WTC11 (cell line): ENCODE data around the gene NELFCD. TPM values are rescaled to one million over a fixed set of nuclear protein-coding genes. Genes with fewer than 3 reads are reported as not detected.

Source experiments
- ATAC-seq: fragments of 200-7000 bp; cut with Tn5 transposase; 2 replicates; pipeline ENCODE4 v1.10.0; 2021; ENCODE audit warnings: mild to moderate bottlenecking, moderate library complexity
- CTCF ChIA-PET: fragments of 300-600 bp; sonication (Branson Sonifier 250); formaldehyde crosslinking; loops from one replicate; lab custom pipeline; 2021; ENCODE audit warnings: antibody characterized with exemption; lab: Charles Lee
- POLR2A ChIA-PET: fragments of 350-600 bp; sonication (Branson Sonifier 250); formaldehyde crosslinking; loops from one replicate; lab custom pipeline; 2021; ENCODE audit warnings: antibody characterized with exemption; lab: Charles Lee
- DNase-seq: peaks from one replicate; pipeline ENCODE4 v3.0.0; 2021; ENCODE audit warnings: low spot score
- H3K27ac Mint-ChIP-seq: 2 replicates; pipeline ENCODE4 v1.8.0; 2021; ENCODE audit warnings: mixed read lengths
- H3K27me3 Mint-ChIP-seq: 2 replicates; pipeline ENCODE4 v1.8.0; 2021; ENCODE audit warnings: low read depth, mild to moderate bottlenecking, moderate library complexity, mixed read lengths
- H3K36me3 Mint-ChIP-seq: 2 replicates; pipeline ENCODE4 v1.8.0; 2021; ENCODE audit warnings: mixed read lengths
- H3K4me1 Mint-ChIP-seq: 2 replicates; pipeline ENCODE4 v1.8.0; 2022; ENCODE audit warnings: mixed read lengths
- H3K4me3 Mint-ChIP-seq: 2 replicates; pipeline ENCODE4 v1.8.0; 2021; ENCODE audit warnings: mild to moderate bottlenecking, moderate library complexity, mixed read lengths
- H3K9me3 Mint-ChIP-seq: 2 replicates; pipeline ENCODE4 v1.8.0; 2021; ENCODE audit warnings: mixed read lengths
- FOXK1 ChIP-seq: sonication (generic); formaldehyde crosslinking; IDR thresholded peaks from 2 replicates; pipeline ENCODE4 v1.8.0; 2022; ENCODE audit warnings: mild to moderate bottlenecking, moderate library complexity, missing genetic modification reagents
- HMGA2 ChIP-seq: fragments of 250-450 bp; sonication (Bioruptor Pico); IDR thresholded peaks from 2 replicates; pipeline ENCODE4 v1.4.0; 2021; ENCODE audit warnings: mild to moderate bottlenecking, moderate library complexity
- MYBL2 ChIP-seq: sonication (generic); formaldehyde crosslinking; IDR thresholded peaks from 2 replicates; pipeline ENCODE4 v1.8.1; 2023; ENCODE audit warnings: mild to moderate bottlenecking, moderate library complexity, missing genetic modification reagents
- NR1H2 ChIP-seq: sonication (generic); formaldehyde crosslinking; IDR thresholded peaks from 2 replicates; pipeline ENCODE4 v1.9.0; 2021; ENCODE audit warnings: mild to moderate bottlenecking, moderate library complexity, missing genetic modification reagents
- PRRX2 ChIP-seq: fragments of 250-450 bp; sonication (Bioruptor Pico); IDR thresholded peaks from 2 replicates; pipeline ENCODE4 v1.8.0; 2021; ENCODE audit warnings: mild to moderate bottlenecking
- RELA ChIP-seq: sonication (generic); formaldehyde crosslinking; IDR thresholded peaks from 2 replicates; pipeline ENCODE4 v1.8.1; 2022; ENCODE audit warnings: missing genetic modification reagents, mild to moderate bottlenecking, borderline replicate concordance
- RORB ChIP-seq: fragments of 250-450 bp; sonication (Bioruptor Pico); IDR thresholded peaks from 2 replicates; pipeline ENCODE4 v1.9.0; 2021; ENCODE audit warnings: mild to moderate bottlenecking
- SMAD4 ChIP-seq: sonication (generic); formaldehyde crosslinking; IDR thresholded peaks from 2 replicates; pipeline ENCODE4 v1.8.0; 2022; ENCODE audit warnings: mild to moderate bottlenecking, missing genetic modification reagents
- TEAD4 ChIP-seq: sonication (generic); formaldehyde crosslinking; IDR thresholded peaks from 2 replicates; pipeline ENCODE4 v1.8.0; 2022; ENCODE audit warnings: mild to moderate bottlenecking, missing genetic modification reagents
- TP53 ChIP-seq: sonication (generic); formaldehyde crosslinking; IDR thresholded peaks from 2 replicates; pipeline ENCODE4 v1.8.1; 2023; ENCODE audit warnings: mild to moderate bottlenecking, missing genetic modification reagents
- ZNF138 ChIP-seq: sonication (generic); formaldehyde crosslinking; conservative IDR thresholded peaks from 2 replicates; pipeline ENCODE4 v1.8.1; 2022; ENCODE audit warnings: mild to moderate bottlenecking, moderate library complexity, missing genetic modification reagents
- ZNF416 ChIP-seq: fragments of 250-450 bp; sonication (Bioruptor Pico); IDR thresholded peaks from 2 replicates; pipeline ENCODE4 v1.9.0; 2021; ENCODE audit warnings: mild to moderate bottlenecking, inconsistent platforms
- total RNA-seq: library from RNA; stranded (reverse); gene quantifications from 3 replicates; pipeline ENCODE4 v1.2.3, GENCODE V29; 2021
- TF ChIP-seq, protein P1 (sequence below): fragments of 250-450 bp; sonication (Bioruptor Pico); IDR thresholded peaks from 2 replicates; pipeline ENCODE4 v1.9.0; 2021; ENCODE audit warnings: mild to moderate bottlenecking
- TF ChIP-seq, protein P2 (sequence below): sonication (generic); formaldehyde crosslinking; IDR thresholded peaks from 2 replicates; pipeline ENCODE4 v1.8.1; 2023; ENCODE audit warnings: mild to moderate bottlenecking, missing genetic modification reagents, borderline replicate concordance
- TF ChIP-seq, protein P3 (sequence below): sonication (generic); formaldehyde crosslinking; conservative IDR thresholded peaks from 2 replicates; pipeline ENCODE4 v1.8.1; 2023; ENCODE audit warnings: mild to moderate bottlenecking, low read depth, missing genetic modification reagents, moderate library complexity
- TF ChIP-seq, protein P4 (sequence below): sonication (generic); formaldehyde crosslinking; IDR thresholded peaks from 2 replicates; pipeline ENCODE4 v1.8.1; 2022; ENCODE audit warnings: missing genetic modification reagents, borderline replicate concordance
- TF ChIP-seq, protein P5 (sequence below): sonication (generic); formaldehyde crosslinking; IDR thresholded peaks from 2 replicates; pipeline ENCODE4 v1.8.1; 2022; ENCODE audit warnings: mild to moderate bottlenecking, missing genetic modification reagents, moderate library complexity, borderline replicate concordance

The NELFCD gene
- total RNA-seq, 1 experiment from 2014 or later: 66.9 TPM

DNA sequence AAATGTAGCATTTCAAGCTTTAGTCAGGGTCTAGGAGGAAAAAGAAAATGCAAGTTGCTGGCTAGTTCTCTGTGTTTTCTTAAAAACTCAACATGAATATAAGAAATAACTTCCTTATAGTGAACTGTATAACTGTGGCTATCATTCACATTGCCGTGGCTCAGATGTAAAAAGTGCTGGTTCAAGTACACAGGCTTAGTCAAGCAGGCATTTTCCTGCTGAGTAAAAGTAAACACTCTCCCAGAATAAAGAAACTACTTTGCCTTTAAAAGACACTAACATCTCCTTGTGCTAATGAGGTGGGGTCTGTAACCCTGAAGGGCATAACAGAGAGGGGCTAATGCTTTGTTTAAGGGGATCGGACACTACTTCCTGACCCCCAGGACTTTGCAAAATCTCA is 47.8 kb downstream of the NELFCD start:
- Mint-ChIP-seq H3K9me3 (no peaks in the 10 kb centered on the region), H3K4me1 (peaks cover 45% of the 10 kb centered on the region), H3K27ac (no peak overlapping the region), H3K27me3 (peaks cover 78% of the 10 kb centered on the region), H3K36me3 (peaks cover 66% of the 10 kb centered on the region), H3K4me3 (no peak overlapping the region)
- no peak for DNase-seq
- no peak for TF ChIP-seq ZNF416
- no peak for TF ChIP-seq RELA (CRISPR knock-in tag)
- TF ChIP-seq PRRX2 (CRISPR knock-in tag): no peak
- TF ChIP-seq, protein P1, sequence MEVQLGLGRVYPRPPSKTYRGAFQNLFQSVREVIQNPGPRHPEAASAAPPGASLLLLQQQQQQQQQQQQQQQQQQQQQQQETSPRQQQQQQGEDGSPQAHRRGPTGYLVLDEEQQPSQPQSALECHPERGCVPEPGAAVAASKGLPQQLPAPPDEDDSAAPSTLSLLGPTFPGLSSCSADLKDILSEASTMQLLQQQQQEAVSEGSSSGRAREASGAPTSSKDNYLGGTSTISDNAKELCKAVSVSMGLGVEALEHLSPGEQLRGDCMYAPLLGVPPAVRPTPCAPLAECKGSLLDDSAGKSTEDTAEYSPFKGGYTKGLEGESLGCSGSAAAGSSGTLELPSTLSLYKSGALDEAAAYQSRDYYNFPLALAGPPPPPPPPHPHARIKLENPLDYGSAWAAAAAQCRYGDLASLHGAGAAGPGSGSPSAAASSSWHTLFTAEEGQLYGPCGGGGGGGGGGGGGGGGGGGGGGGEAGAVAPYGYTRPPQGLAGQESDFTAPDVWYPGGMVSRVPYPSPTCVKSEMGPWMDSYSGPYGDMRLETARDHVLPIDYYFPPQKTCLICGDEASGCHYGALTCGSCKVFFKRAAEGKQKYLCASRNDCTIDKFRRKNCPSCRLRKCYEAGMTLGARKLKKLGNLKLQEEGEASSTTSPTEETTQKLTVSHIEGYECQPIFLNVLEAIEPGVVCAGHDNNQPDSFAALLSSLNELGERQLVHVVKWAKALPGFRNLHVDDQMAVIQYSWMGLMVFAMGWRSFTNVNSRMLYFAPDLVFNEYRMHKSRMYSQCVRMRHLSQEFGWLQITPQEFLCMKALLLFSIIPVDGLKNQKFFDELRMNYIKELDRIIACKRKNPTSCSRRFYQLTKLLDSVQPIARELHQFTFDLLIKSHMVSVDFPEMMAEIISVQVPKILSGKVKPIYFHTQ (CRISPR knock-in tag): no peak
- TF ChIP-seq, protein P2, sequence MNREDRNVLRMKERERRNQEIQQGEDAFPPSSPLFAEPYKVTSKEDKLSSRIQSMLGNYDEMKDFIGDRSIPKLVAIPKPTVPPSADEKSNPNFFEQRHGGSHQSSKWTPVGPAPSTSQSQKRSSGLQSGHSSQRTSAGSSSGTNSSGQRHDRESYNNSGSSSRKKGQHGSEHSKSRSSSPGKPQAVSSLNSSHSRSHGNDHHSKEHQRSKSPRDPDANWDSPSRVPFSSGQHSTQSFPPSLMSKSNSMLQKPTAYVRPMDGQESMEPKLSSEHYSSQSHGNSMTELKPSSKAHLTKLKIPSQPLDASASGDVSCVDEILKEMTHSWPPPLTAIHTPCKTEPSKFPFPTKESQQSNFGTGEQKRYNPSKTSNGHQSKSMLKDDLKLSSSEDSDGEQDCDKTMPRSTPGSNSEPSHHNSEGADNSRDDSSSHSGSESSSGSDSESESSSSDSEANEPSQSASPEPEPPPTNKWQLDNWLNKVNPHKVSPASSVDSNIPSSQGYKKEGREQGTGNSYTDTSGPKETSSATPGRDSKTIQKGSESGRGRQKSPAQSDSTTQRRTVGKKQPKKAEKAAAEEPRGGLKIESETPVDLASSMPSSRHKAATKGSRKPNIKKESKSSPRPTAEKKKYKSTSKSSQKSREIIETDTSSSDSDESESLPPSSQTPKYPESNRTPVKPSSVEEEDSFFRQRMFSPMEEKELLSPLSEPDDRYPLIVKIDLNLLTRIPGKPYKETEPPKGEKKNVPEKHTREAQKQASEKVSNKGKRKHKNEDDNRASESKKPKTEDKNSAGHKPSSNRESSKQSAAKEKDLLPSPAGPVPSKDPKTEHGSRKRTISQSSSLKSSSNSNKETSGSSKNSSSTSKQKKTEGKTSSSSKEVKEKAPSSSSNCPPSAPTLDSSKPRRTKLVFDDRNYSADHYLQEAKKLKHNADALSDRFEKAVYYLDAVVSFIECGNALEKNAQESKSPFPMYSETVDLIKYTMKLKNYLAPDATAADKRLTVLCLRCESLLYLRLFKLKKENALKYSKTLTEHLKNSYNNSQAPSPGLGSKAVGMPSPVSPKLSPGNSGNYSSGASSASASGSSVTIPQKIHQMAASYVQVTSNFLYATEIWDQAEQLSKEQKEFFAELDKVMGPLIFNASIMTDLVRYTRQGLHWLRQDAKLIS (CRISPR knock-in tag): no peak
- TF ChIP-seq NR1H2 (CRISPR knock-in tag): no peak
- no peak for TF ChIP-seq FOXK1
- TF ChIP-seq ZNF138 (CRISPR knock-in tag): no peak
- no peak for TF ChIP-seq RORB (CRISPR knock-in tag)
- TF ChIP-seq, protein P3, sequence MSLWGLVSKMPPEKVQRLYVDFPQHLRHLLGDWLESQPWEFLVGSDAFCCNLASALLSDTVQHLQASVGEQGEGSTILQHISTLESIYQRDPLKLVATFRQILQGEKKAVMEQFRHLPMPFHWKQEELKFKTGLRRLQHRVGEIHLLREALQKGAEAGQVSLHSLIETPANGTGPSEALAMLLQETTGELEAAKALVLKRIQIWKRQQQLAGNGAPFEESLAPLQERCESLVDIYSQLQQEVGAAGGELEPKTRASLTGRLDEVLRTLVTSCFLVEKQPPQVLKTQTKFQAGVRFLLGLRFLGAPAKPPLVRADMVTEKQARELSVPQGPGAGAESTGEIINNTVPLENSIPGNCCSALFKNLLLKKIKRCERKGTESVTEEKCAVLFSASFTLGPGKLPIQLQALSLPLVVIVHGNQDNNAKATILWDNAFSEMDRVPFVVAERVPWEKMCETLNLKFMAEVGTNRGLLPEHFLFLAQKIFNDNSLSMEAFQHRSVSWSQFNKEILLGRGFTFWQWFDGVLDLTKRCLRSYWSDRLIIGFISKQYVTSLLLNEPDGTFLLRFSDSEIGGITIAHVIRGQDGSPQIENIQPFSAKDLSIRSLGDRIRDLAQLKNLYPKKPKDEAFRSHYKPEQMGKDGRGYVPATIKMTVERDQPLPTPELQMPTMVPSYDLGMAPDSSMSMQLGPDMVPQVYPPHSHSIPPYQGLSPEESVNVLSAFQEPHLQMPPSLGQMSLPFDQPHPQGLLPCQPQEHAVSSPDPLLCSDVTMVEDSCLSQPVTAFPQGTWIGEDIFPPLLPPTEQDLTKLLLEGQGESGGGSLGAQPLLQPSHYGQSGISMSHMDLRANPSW (CRISPR knock-in tag): no peak
- TF ChIP-seq, protein P4, sequence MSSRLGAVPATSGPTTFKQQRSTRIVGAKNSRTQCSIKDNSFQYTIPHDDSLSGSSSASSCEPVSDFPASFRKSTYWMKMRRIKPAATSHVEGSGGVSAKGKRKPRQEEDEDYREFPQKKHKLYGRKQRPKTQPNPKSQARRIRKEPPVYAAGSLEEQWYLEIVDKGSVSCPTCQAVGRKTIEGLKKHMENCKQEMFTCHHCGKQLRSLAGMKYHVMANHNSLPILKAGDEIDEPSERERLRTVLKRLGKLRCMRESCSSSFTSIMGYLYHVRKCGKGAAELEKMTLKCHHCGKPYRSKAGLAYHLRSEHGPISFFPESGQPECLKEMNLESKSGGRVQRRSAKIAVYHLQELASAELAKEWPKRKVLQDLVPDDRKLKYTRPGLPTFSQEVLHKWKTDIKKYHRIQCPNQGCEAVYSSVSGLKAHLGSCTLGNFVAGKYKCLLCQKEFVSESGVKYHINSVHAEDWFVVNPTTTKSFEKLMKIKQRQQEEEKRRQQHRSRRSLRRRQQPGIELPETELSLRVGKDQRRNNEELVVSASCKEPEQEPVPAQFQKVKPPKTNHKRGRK (CRISPR knock-in tag): no peak
- no peak for TF ChIP-seq SMAD4 (CRISPR knock-in tag)
- TF ChIP-seq, protein P5, sequence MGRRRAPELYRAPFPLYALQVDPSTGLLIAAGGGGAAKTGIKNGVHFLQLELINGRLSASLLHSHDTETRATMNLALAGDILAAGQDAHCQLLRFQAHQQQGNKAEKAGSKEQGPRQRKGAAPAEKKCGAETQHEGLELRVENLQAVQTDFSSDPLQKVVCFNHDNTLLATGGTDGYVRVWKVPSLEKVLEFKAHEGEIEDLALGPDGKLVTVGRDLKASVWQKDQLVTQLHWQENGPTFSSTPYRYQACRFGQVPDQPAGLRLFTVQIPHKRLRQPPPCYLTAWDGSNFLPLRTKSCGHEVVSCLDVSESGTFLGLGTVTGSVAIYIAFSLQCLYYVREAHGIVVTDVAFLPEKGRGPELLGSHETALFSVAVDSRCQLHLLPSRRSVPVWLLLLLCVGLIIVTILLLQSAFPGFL (CRISPR knock-in tag): no peak
- TF ChIP-seq MYBL2 (CRISPR knock-in tag): no peak
- no peak for TF ChIP-seq TP53 (CRISPR knock-in tag)
- TF ChIP-seq HMGA2 (CRISPR knock-in tag): no peak
- no peak for TF ChIP-seq TEAD4 (CRISPR knock-in tag)
- ChIA-PET CTCF (interaction anchor here (0.7 kb wide), 2 partner anchors 59 to 179 kb away, joined by 3 read pairs; no protein-coding TSS in a partner anchor), POLR2A (no interaction called here)
- ATAC-seq: no peak
